Kasumi-1 (cell line): ENCODE data around the gene KLHL29.

Source experiments
- DNase-seq, 2 experiments: peaks; one replicate each; lab custom pipeline; 2025; lab: John Stamatoyannopoulos, UW

Gene KLHL29

DNA sequence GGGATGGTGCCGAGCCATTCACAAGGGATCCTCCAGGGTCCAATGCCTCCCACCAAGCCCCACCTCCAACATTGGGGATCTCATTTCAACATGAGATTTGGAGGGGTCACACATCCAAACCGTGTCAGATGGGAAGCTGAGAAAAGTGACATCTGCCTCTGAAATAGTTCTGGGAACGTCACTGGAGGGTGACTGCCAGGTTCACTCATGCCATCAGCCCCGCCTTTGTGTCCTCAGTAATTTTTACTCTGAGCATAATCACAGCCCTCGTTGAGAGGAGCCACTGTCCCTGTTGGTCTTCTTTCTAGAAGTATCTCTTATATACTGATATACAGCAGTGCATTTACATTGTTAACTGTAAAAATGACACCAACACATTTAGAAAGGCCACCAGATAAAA is 67.4 kb downstream of the KLHL29 start:
- DNase-seq: no peak

- DNase-seq: peak; percentile 37 to 62
Observed at GRCh38 chr2:23452853-23453420, 68.0 kb downstream of the KLHL29 start.

GRCh38 chr2:23453432-23453831 is 68.5 kb downstream of the KLHL29 start:
- DNase-seq: no peak

GRCh38 chr2:23453836-23454460 is 69.0 kb downstream of the KLHL29 start:
- no peak for DNase-seq

DNA sequence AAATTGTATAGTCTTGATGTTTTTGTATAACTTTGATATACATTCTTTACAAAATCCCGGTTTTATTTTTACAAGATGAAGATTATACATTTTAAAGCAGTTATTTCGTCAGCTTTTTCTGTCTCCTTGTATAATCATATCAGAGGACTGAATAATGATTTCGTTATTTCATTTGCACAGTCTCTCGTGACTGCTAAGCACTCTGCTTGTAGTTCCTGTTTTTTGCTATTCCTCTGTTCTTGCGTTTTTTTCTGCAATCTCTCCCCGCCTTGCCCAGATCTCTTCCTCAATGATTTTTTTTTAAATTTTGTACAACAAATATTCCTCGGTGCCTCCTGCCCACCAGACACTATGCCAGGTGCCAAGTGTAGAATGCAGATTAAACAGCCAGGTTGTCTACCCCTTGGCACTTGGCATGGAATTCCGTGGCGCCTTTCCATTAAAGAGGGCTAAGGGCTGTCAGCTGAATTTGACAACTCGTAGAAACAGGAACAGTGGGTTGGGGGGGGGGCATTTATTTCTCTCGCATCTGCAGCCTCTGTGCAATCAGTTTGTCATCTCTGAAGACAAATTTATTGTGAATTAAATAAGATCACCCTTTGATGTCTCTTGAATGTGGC is 69.6 kb downstream of the KLHL29 start:
- peak; percentile 16 to 29 for DNase-seq

DNA sequence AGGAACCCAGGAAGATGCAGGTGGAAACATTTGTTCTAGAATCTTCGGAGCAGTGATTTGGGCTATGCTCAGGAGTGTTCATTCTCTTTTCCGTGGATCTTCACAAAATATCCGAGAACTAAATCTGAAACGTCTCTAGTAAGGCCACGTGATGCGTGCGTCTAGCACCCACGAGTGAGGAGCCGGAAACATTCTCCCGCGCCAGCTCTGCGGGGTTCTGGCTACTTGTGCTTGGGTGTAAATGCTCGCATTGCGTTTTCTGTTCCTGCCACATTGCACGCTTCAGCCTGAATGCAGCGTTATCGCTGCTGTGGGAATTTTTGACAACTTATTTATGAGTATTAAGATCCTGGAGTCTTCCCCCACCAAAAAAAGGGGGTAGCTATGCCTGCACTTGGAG is 71.4 kb downstream of the KLHL29 start:
- DNase-seq: no peak

- no peak for DNase-seq
Observed at GRCh38 chr2:23456881-23457760, 72.1 kb downstream of the KLHL29 start.

- no peak for DNase-seq
Observed at GRCh38 chr2:23457990-23458682, 73.2 kb downstream of the KLHL29 start.

- no peak for DNase-seq
Observed at GRCh38 chr2:23459032-23459431, 74.1 kb downstream of the KLHL29 start.

DNA sequence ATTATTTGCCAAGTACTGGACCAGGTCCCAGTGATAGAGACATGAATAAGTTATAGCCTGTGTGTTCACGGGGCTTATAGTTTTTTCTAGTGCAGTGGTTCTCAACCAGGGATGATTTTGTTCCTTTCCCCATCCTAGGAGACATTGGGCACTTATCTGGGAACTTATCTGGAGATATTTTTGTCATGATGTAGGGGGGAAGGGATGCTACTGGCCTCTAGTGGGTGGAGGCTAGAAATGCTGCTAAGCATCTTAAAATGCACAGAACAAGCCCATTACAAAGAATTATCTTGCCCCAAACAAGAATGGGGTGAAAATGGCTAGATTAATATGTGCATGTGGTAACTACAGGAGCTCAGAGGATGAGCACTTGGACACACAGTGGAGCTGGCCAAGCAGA is 75.2 kb downstream of the KLHL29 start:
- peak; percentile 39 to 42 for DNase-seq

DNA sequence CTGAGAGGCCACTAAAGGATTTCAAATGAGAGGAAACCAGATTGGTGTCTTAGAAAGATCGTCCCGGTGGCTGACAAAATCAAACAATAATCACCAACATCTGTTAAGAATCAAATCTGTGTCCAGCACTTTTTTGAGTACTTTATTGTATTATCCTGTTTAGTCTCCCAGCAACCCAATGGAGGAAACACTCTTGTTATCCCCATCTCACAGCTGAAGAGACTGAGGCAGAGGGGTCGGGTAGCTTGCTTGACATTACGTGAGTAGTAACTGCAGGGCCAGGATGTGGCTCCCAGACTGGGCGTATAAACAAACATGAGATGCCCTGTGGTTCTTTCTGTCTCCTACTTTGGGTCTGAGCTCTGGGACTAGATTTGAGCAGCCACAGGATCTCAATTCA is 76.0 kb downstream of the KLHL29 start:
- DNase-seq: no peak

DNA sequence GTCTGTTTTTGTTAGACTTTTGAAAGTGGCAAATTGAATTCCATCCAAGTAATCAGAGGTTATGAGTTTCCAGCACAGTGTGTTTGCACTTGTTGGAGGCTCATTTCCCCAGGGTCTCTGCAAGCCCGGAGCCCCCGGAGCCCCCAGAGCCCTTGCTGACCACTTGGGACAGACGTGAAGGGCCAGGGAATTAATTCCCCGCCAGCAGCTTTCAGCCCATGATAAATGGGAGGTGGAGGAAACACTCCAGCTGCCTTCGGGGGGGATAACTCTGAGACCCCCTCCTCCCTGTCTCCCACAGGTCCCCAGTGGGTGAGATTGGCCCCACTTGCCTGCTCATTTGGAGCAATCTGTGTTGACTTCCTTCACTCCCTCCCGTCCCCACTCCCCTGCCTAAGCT is 79.2 kb downstream of the KLHL29 start:
- DNase-seq: no peak

GRCh38 chr2:23464905-23465537 is 80.0 kb downstream of the KLHL29 start:
- DNase-seq: no peak

DNA sequence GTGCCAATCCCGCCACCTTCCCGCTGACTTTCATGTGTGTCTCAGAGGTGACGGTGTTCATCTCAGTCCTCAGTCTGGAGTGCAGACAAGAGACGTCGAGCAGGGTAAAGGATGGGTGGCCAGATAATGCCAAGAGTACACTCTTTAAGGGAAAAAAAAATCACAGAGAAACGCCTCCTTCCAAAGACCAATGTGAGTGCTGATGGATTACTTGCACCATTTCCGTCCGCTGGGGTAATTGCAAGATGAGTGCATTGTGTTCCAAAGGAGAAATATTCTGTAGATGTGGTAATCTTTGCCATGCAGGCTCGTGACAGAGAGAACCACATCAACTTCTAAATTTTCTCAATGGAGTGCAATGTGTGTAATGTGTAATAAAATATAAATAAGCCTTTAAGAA is 81.0 kb downstream of the KLHL29 start:
- no peak for DNase-seq

GRCh38 chr2:23467618-23468017 is 82.6 kb downstream of the KLHL29 start:
- no peak for DNase-seq

GRCh38 chr2:23468474-23469141 is 83.6 kb downstream of the KLHL29 start:
- DNase-seq: no peak

GRCh38 chr2:23469142-23469540 is 84.2 kb downstream of the KLHL29 start:
- DNase-seq: no peak

DNA sequence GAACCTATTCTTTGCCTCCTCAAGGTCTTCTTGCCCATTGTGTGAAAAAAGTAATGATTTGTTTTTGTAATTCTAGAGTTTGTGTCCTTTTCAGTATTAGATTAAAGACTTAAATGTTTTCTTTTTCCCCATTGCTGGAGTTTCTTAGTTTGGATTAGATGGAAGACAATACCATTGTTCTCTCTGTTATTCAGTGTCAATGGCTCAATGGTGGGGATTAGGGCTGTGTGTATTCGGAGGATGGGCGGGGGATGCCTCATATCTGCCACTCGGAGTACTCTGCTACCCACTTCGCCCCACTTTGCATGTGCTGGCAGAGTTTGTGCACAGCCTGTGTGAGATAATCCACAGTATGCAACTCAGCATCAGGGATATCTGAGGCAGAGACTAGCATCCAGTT is 90.1 kb downstream of the KLHL29 start:
- no peak for DNase-seq

- no peak for DNase-seq
Observed at GRCh38 chr2:23475473-23475872, 90.5 kb downstream of the KLHL29 start.

DNA sequence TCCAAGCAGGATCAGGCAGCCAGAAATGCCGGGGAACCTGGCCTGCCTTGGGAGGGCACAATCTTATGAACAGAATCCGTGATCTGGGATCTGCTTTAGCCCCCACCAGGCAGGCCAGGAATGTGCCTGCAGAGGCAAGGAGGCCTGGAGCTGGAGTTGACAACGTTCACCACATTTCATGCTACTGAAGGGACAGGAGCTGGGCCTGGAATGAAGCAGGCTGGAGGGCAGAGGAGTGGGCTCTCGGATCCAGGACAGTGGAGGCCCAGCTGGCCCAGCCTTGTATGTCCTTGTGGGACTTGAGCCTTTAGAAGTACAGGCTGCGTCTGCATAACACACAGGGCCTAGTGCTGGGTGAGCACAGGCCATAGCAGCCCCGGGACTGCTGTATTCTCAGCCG is 91.8 kb downstream of the KLHL29 start:
- no peak for DNase-seq

- DNase-seq: no peak
Observed at GRCh38 chr2:23477392-23477791, 92.4 kb downstream of the KLHL29 start.
